Osteoblast (primary cell): Measurements from ENCODE around the gene SLC30A3. TPM values are rescaled to one million over a fixed set of nuclear protein-coding genes. Genes with fewer than 3 reads are reported as not detected.
A peak's percentile ranks its signal among the peaks of the same experiment; 100 is the strongest.

Experiments
- DNase-seq: peaks from one replicate; pipeline ENCODE4 v3.0.0; 2011; ENCODE audit warnings: low spot score, mixed read lengths; ENCODE audit not compliant: insufficient read length; ENCODE audit errors: missing footprints
- H2AFZ ChIP-seq: 2 replicates; pipeline ENCODE4 v1.6.0; 2011; ENCODE audit warnings: mild to moderate bottlenecking, low read length
- H3K27ac ChIP-seq: 2 replicates; pipeline ENCODE4 v1.5.1; 2011; ENCODE audit warnings: mild to moderate bottlenecking, low read depth, low read length, moderate library complexity
- H3K27me3 ChIP-seq: 2 replicates; pipeline ENCODE4 v1.6.0; 2012; ENCODE audit warnings: mild to moderate bottlenecking, control low read depth, inconsistent platforms, low read length, moderate library complexity; ENCODE audit not compliant: insufficient read depth
- H3K36me3 ChIP-seq: 2 replicates; pipeline ENCODE4 v1.5.1; 2011; ENCODE audit warnings: mild to moderate bottlenecking, low read length, control low read depth, moderate library complexity; ENCODE audit not compliant: insufficient read depth
- H3K4me1 ChIP-seq: 2 replicates; pipeline ENCODE4 v1.5.1; 2011; ENCODE audit warnings: mild to moderate bottlenecking, low read length, control low read depth, moderate library complexity; ENCODE audit not compliant: insufficient read depth
- H3K4me2 ChIP-seq: 2 replicates; pipeline ENCODE4 v1.6.0; 2011; ENCODE audit warnings: mild to moderate bottlenecking, low read length; ENCODE audit not compliant: insufficient read depth
- H3K4me3 ChIP-seq: fragments of 200-600 bp; sonication (generic); 3 replicates; pipeline ENCODE4 v1.5.1; 2012; ENCODE audit warnings: mild to moderate bottlenecking, low read length, inconsistent platforms; ENCODE audit not compliant: insufficient read depth
- H3K79me2 ChIP-seq: 2 replicates; pipeline ENCODE4 v1.6.0; 2012; ENCODE audit warnings: mild to moderate bottlenecking, low read length, control low read depth, inconsistent platforms; ENCODE audit not compliant: insufficient read depth
- H3K9me3 ChIP-seq: 2 replicates; pipeline ENCODE4 v1.5.1; 2011; ENCODE audit warnings: low read depth, low read length, control low read depth
- H4K20me1 ChIP-seq: 2 replicates; pipeline ENCODE4 v1.6.0; 2012; ENCODE audit warnings: mild to moderate bottlenecking, low read length, control low read depth; ENCODE audit not compliant: insufficient read depth
- total RNA-seq: library from RNA; depleted of rRNA; stranded (reverse); fragments of >200 nt; gene quantifications from 2 replicates; pipeline ENCODE4 v1.2.3, GENCODE V29; 2012
- TF ChIP-seq, protein P1 (sequence below): IDR thresholded peaks from 2 replicates; pipeline ENCODE4 v1.5.1; 2011; ENCODE audit warnings: mild to moderate bottlenecking, low read depth, low read length, moderate library complexity; ENCODE audit errors: extremely low read depth

The SLC30A3 gene
- total RNA-seq, 1 donor = under 0.01 TPM

- Histone ChIP-seq H4K20me1 (peaks cover 2% of the 10 kb centered on the region), H3K4me2 (no peak overlapping the region), H3K36me3 (peaks cover 86% of the 10 kb centered on the region), H3K27me3 (no peaks in the 10 kb centered on the region), H3K4me1 (no peaks in the 10 kb centered on the region), H3K27ac (no peak overlapping the region), H2AFZ (no peak overlapping the region), H3K79me2 (no peaks in the 10 kb centered on the region), H3K9me3 (no peaks in the 10 kb centered on the region), H3K4me3 (no peak overlapping the region)
- peak; percentile 37 for DNase-seq
- TF ChIP-seq, protein P1, sequence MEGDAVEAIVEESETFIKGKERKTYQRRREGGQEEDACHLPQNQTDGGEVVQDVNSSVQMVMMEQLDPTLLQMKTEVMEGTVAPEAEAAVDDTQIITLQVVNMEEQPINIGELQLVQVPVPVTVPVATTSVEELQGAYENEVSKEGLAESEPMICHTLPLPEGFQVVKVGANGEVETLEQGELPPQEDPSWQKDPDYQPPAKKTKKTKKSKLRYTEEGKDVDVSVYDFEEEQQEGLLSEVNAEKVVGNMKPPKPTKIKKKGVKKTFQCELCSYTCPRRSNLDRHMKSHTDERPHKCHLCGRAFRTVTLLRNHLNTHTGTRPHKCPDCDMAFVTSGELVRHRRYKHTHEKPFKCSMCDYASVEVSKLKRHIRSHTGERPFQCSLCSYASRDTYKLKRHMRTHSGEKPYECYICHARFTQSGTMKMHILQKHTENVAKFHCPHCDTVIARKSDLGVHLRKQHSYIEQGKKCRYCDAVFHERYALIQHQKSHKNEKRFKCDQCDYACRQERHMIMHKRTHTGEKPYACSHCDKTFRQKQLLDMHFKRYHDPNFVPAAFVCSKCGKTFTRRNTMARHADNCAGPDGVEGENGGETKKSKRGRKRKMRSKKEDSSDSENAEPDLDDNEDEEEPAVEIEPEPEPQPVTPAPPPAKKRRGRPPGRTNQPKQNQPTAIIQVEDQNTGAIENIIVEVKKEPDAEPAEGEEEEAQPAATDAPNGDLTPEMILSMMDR = no peak
These were observed 35.3 kb downstream of the SLC30A3 start for GRCh38 chr2:27227501-27227900.

GRCh38 chr2:27225526-27225925 lies 37.3 kb downstream of the SLC30A3 start:
- Histone ChIP-seq H2AFZ (no peak overlapping the region), H3K27me3 (no peaks in the 10 kb centered on the region), H3K4me2 (no peak overlapping the region), H3K36me3 (peaks cover 84% of the 10 kb centered on the region), H3K4me3 (no peak overlapping the region), H3K27ac (no peak overlapping the region), H4K20me1 (peaks cover 2% of the 10 kb centered on the region), H3K4me1 (no peaks in the 10 kb centered on the region), H3K79me2 (no peaks in the 10 kb centered on the region), H3K9me3 (no peaks in the 10 kb centered on the region)
- DNase-seq = peak; percentile 62
- TF ChIP-seq, protein P1 = no peak

- DNase-seq = no peak
- Histone ChIP-seq H3K27ac (no peak overlapping the region), H3K79me2 (peaks cover 9% of the 10 kb centered on the region), H4K20me1 (peaks cover 2% of the 10 kb centered on the region), H2AFZ (no peak overlapping the region), H3K9me3 (no peaks in the 10 kb centered on the region), H3K36me3 (peaks cover 86% of the 10 kb centered on the region), H3K4me2 (no peak overlapping the region), H3K27me3 (no peaks in the 10 kb centered on the region), H3K4me1 (peaks cover 4% of the 10 kb centered on the region), H3K4me3 (no peak overlapping the region)
- TF ChIP-seq, protein P1 = no peak
These were observed 39.4 kb downstream of the SLC30A3 start for GRCh38 chr2:27223416-27223815.

DNA sequence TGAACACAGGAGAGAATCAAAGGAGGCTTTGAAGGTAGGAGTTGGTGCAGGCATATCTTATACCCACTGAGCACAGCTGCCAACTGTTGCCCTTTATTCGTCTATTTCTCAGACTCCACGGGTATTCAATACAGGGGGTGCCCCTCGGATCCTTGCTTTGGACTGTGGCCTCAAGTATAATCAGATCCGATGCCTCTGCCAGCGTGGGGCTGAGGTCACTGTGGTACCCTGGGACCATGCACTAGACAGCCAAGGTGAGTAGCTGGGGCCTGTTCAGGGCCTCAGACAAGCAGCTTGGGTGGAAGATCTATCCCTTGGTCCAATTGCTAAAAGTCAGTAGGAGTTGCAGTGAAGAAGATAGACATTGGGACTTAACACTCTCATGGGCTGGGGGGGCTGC lies 40.4 kb downstream of the SLC30A3 start:
- Histone ChIP-seq H3K4me1 (peaks cover 13% of the 10 kb centered on the region), H3K27ac (no peak overlapping the region), H3K4me2 (no peak overlapping the region), H2AFZ (no peak overlapping the region), H3K36me3 (peaks cover 76% of the 10 kb centered on the region), H3K9me3 (no peaks in the 10 kb centered on the region), H3K27me3 (no peaks in the 10 kb centered on the region), H4K20me1 (peaks cover 2% of the 10 kb centered on the region), H3K79me2 (peaks cover 19% of the 10 kb centered on the region), H3K4me3 (no peak overlapping the region)
- no peak for DNase-seq
- TF ChIP-seq, protein P1 = no peak
